BLaER1 treated with 17β-estradiol and CSF1 and Interleukin-3, amounts not matched to agents 10 nM and 100 nM (cell line): ENCODE data around the gene PIK3R1.

Experiments used
- H3K27ac ChIP-seq, 11 experiments: shearing (Covaris generic); formaldehyde crosslinking; 2 replicates each; pipeline ENCODE4 v1.8.1; 2022
- H3K27me3 ChIP-seq, 11 experiments: shearing (Covaris generic); formaldehyde crosslinking; 2 replicates each; pipeline ENCODE4 v1.8.1; 2022
- H3K36me3 ChIP-seq, 11 experiments: shearing (Covaris generic); formaldehyde crosslinking; 2 replicates each; pipeline ENCODE4 v1.8.1; 2022
- H3K4me1 ChIP-seq, 10 experiments: shearing (Covaris generic); formaldehyde crosslinking; 2 replicates each; pipeline ENCODE4 v1.8.1; 2022
- H3K4me2 ChIP-seq, 11 experiments: shearing (Covaris generic); formaldehyde crosslinking; 2 replicates each; pipeline ENCODE4 v1.8.1; 2022
- H3K4me3 ChIP-seq, 10 experiments: shearing (Covaris generic); formaldehyde crosslinking; 2 replicates each; pipeline ENCODE4 v1.8.1; 2022
- H3K9ac ChIP-seq, 11 experiments: shearing (Covaris generic); formaldehyde crosslinking; 2 replicates each; pipeline ENCODE4 v1.8.1; 2022
- H3K9me3 ChIP-seq, 11 experiments: shearing (Covaris generic); formaldehyde crosslinking; replicated peaks in 1 of 11; 2 replicates each; pipeline ENCODE4 v1.8.1; 2022
- H4K20me1 ChIP-seq, 11 experiments: shearing (Covaris generic); formaldehyde crosslinking; 2 replicates each; pipeline ENCODE4 v1.8.1; 2022
- Cebpa-rat ChIP-seq, 11 experiments: shearing (Covaris generic); IDR thresholded peaks; 2 replicates each; pipeline ENCODE4 v1.8.1; 2022

Gene PIK3R1

DNA sequence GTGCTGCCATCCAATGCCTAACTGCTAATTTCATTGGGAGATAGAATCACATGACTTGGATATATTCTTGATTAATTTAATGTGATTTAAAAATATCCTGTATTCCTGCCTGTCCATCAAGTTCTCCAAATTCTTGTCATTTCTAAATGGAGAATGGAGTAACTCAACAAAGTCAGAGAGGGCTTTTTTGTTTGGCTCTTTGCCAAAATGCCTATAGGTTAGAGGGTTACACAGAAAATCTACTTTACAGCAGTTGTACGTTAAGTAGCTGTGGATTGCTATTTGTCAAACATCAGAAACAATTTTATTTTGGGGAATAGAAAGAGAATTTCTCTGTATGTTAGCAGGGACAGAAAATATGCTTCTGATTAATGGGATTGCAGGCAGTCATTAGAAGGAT lies 5.9 kb downstream of the PIK3R1 start:
- peaks cover 52 to 80% (median 66%) of the 10 kb centered on the region in 10 experiments for H3K4me1 ChIP-seq
- no peak for TF ChIP-seq Cebpa-rat (IDR thresholded peaks at IDR 0.05)
- peaks cover 12 to 18% (median 15%) of the 10 kb centered on the region in 11 experiments for H3K9me3 ChIP-seq
- no peak overlapping the region for H3K27ac ChIP-seq
- H3K4me2 ChIP-seq: peak overlapping the region in 1 of 11 experiments; percentile 23; a peak in 1 of 22 replicates
- H3K9ac ChIP-seq: no peak overlapping the region
- no peak overlapping the region for H3K4me3 ChIP-seq
- peaks cover 71 to 100% (median 100%) of the 10 kb centered on the region in 11 experiments for H4K20me1 ChIP-seq
- H3K36me3 ChIP-seq: peaks cover 32 to 46% (median 40%) of the 10 kb centered on the region in 11 experiments
- H3K27me3 ChIP-seq: no peaks in the 10 kb centered on the region

GRCh38 chr5:68222310-68222709 lies 6.8 kb downstream of the PIK3R1 start:
- Histone ChIP-seq H3K9me3 (peaks cover 12 to 18% (median 15%) of the 10 kb centered on the region in 11 experiments), H3K9ac (no peak overlapping the region), H3K36me3 (peaks cover 41 to 55% (median 48%) of the 10 kb centered on the region in 11 experiments), H4K20me1 (peaks cover 68 to 100% (median 95%) of the 10 kb centered on the region in 11 experiments), H3K4me1 (peaks cover 52 to 81% (median 68%) of the 10 kb centered on the region in 10 experiments), H3K27me3 (no peaks in the 10 kb centered on the region), H3K27ac (no peak overlapping the region), H3K4me2 (peak overlapping the region in 7 of 11 experiments; percentile 9 to 34 (median 21); a peak in 12 of 22 replicates), H3K4me3 (no peak overlapping the region)
- no peak for TF ChIP-seq Cebpa-rat (IDR thresholded peaks at IDR 0.05)

DNA sequence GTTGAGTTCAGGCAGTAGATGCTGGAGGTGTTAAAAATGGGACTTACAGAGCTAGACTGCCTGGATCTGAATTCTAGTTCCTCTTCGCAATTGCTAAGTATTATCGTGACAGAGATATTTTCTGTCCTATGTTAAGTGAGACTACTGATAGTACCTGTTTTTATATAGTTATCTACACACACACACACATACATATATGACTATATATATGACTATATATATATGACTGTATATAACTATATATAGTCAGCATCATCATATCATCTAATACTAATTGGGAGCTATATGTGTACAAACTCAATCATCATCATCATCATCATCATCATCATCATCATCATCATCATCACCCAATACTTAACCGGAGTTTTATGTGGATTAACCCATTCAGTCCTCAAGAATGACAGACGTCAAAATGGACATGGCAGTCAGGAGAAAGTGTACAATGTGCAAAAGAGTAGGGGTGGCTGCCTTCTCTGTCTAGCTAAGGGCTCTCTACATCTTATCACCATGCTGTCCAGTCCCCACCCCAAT lies 7.3 kb downstream of the PIK3R1 start:
- Histone ChIP-seq H3K27ac (no peak overlapping the region), H4K20me1 (peaks cover 62 to 100% (median 93%) of the 10 kb centered on the region in 11 experiments), H3K36me3 (peaks cover 46 to 60% (median 54%) of the 10 kb centered on the region in 11 experiments), H3K4me1 (peaks cover 49 to 80% (median 68%) of the 10 kb centered on the region in 10 experiments), H3K9me3 (peaks cover 12 to 18% (median 15%) of the 10 kb centered on the region in 11 experiments), H3K9ac (no peak overlapping the region), H3K27me3 (no peaks in the 10 kb centered on the region), H3K4me3 (no peak overlapping the region), H3K4me2 (peak overlapping the region; percentile 51 to 78 (median 62); a peak in 19 of 22 replicates)
- TF ChIP-seq Cebpa-rat (IDR thresholded peaks at IDR 0.05): no peak

- peak overlapping the region in 2 of 11 experiments; percentile 16 to 17; a peak in 3 of 22 replicates for H3K9ac ChIP-seq
- peaks cover 38 to 70% (median 58%) of the 10 kb centered on the region in 10 experiments for H3K4me1 ChIP-seq
- peaks cover 12 to 18% (median 15%) of the 10 kb centered on the region in 11 experiments for H3K9me3 ChIP-seq
- peak overlapping the region in 3 of 11 experiments; percentile 9 to 35 (median 15); a peak in 2 of 22 replicates for H3K27ac ChIP-seq
- no peaks in the 10 kb centered on the region for H3K27me3 ChIP-seq
- H3K36me3 ChIP-seq: peaks cover 56 to 70% (median 63%) of the 10 kb centered on the region in 11 experiments
- H3K4me2 ChIP-seq: peak overlapping the region; percentile 51 to 78 (median 62)
- TF ChIP-seq Cebpa-rat (IDR thresholded peaks at IDR 0.05): no peak
- peaks cover 52 to 100% (median 84%) of the 10 kb centered on the region in 11 experiments; a peak in 21 of 22 replicates for H4K20me1 ChIP-seq
- no peak overlapping the region for H3K4me3 ChIP-seq
These were observed 8.3 kb downstream of the PIK3R1 start for GRCh38 chr5:68223904-68224303.

DNA sequence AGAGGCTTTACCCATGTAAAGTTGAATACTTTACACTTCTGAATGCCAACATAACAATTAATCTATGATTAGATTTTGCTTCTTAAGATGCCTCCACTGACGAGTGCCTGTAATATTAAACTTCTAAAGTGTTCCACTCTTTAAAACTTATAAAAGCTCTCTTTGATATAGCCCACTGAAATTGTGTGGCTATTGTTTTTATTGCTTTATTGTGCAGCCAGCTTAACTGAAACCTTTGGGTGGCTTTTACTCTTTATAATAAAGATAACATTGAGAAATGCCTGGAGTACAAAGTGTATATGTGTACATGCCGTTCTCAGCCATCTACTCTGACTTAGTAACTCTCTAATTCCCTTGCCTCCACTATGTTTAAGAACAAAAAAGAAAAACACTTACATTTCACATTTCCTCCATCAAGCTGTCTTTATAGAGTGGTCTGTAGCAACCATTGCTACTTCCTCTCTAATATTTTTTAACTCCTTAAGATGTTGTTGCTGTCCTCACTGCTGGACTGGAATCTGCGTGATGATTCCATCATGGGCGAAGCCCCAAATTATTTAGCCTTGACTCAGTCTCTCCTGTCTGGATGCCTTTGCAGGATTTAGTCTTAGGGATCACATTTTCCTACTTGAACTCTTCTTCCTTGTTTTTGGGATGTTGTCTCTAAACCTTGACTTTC lies 9.1 kb downstream of the PIK3R1 start:
- TF ChIP-seq Cebpa-rat (IDR thresholded peaks at IDR 0.05): no peak
- H3K27ac ChIP-seq: peak overlapping the region in 9 of 11 experiments; percentile 15 to 60 (median 44); a peak in 15 of 22 replicates
- no peak overlapping the region for H3K9ac ChIP-seq
- peaks cover 32 to 69% (median 51%) of the 10 kb centered on the region in 10 experiments for H3K4me1 ChIP-seq
- H3K9me3 ChIP-seq: peaks cover 12 to 18% (median 15%) of the 10 kb centered on the region in 11 experiments
- peaks cover 52 to 100% (median 84%) of the 10 kb centered on the region in 11 experiments; a peak in 21 of 22 replicates for H4K20me1 ChIP-seq
- H3K4me3 ChIP-seq: no peak overlapping the region
- H3K4me2 ChIP-seq: peak overlapping the region; percentile 51 to 78 (median 65)
- peaks cover 60 to 72% (median 64%) of the 10 kb centered on the region in 11 experiments for H3K36me3 ChIP-seq
- H3K27me3 ChIP-seq: no peaks in the 10 kb centered on the region

- peaks cover 60 to 74% (median 65%) of the 10 kb centered on the region in 11 experiments for H3K36me3 ChIP-seq
- no peak for TF ChIP-seq Cebpa-rat (IDR thresholded peaks at IDR 0.05)
- peaks cover 56 to 100% (median 84%) of the 10 kb centered on the region in 11 experiments; a peak in 21 of 22 replicates for H4K20me1 ChIP-seq
- H3K4me2 ChIP-seq: peak overlapping the region; percentile 51 to 78 (median 65)
- H3K4me1 ChIP-seq: peaks cover 37 to 70% (median 54%) of the 10 kb centered on the region in 10 experiments
- H3K27ac ChIP-seq: peak overlapping the region in 9 of 11 experiments; percentile 24 to 60 (median 44); a peak in 14 of 22 replicates
- no peaks in the 10 kb centered on the region for H3K27me3 ChIP-seq
- H3K9ac ChIP-seq: no peak overlapping the region
- peaks cover 9 to 12% (median 10%) of the 10 kb centered on the region in 11 experiments for H3K9me3 ChIP-seq
- no peak overlapping the region for H3K4me3 ChIP-seq
These were observed 9.8 kb downstream of the PIK3R1 start for GRCh38 chr5:68225188-68225910.

DNA sequence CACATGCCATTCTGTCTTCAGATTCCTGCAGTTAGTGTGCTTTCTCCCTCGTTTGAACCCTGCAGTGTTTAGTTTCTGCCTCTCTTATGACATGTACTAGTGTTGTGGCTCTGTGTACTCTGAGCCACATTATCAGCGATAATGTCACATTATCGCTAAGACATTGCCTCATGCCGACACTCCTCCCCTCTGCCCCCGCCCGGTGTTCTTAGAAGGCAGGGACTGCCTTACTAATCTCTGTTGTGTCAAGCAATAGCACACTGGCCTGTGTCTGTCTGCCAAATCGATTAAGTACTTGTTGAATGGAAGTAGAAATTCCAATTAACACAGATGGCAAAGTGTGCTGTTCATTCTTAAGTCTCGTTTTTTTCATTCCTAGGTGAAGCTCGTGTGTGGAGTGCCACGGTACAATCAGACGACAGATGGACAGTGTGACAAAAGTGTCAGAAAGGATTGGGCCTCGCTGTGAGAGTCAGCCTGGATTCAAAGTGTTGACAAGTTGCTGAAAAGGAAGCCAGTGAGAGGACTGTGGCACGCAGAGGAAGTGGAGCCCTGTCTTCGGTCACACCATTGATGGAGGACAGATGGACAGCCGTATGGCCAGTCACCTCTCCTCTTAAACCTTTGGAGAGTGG lies 10.5 kb downstream of the PIK3R1 start:
- Histone ChIP-seq H3K9ac (no peak overlapping the region), H3K27ac (peak overlapping the region in 9 of 11 experiments; percentile 16 to 60 (median 44); a peak in 10 of 22 replicates), H3K27me3 (no peaks in the 10 kb centered on the region), H3K4me2 (peak overlapping the region in 8 of 11 experiments; percentile 57 to 78 (median 65); a peak in 14 of 22 replicates), H3K4me3 (no peak overlapping the region), H3K4me1 (peaks cover 44 to 75% (median 61%) of the 10 kb centered on the region in 10 experiments), H3K36me3 (peaks cover 60 to 74% (median 65%) of the 10 kb centered on the region in 11 experiments), H4K20me1 (peaks cover 56 to 100% (median 84%) of the 10 kb centered on the region in 11 experiments; a peak in 21 of 22 replicates), H3K9me3 (peaks cover 2 to 5% (median 4%) of the 10 kb centered on the region in 11 experiments; a peak in 18 of 22 replicates)
- no peak for TF ChIP-seq Cebpa-rat (IDR thresholded peaks at IDR 0.05)

DNA sequence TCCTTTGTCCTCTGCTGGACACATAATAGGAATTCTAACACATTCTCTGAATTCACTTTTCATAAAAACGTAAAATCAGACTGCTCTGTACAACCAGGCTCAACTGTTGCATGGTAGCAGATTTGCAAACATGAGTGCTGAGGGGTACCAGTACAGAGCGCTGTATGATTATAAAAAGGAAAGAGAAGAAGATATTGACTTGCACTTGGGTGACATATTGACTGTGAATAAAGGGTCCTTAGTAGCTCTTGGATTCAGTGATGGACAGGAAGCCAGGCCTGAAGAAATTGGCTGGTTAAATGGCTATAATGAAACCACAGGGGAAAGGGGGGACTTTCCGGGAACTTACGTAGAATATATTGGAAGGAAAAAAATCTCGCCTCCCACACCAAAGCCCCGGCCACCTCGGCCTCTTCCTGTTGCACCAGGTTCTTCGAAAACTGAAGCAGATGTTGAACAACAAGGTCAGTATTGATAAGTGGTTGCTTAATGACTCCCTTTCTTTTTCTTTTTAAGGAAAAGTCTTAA lies 11.1 kb downstream of the PIK3R1 start:
- no peak overlapping the region for H3K4me3 ChIP-seq
- no peaks in the 10 kb centered on the region for H3K9me3 ChIP-seq
- peaks cover 59 to 74% (median 65%) of the 10 kb centered on the region in 11 experiments for H3K36me3 ChIP-seq
- H3K9ac ChIP-seq: no peak overlapping the region
- peak overlapping the region in 2 of 11 experiments; percentile 73 to 78; a peak in 3 of 22 replicates for H3K4me2 ChIP-seq
- peaks cover 50 to 76% (median 64%) of the 10 kb centered on the region in 10 experiments for H3K4me1 ChIP-seq
- H3K27ac ChIP-seq: peak overlapping the region in 1 of 11 experiments; percentile 44; a peak in 2 of 22 replicates
- H3K27me3 ChIP-seq: no peaks in the 10 kb centered on the region
- TF ChIP-seq Cebpa-rat (IDR thresholded peaks at IDR 0.05): no peak
- peaks cover 62 to 100% (median 84%) of the 10 kb centered on the region in 11 experiments; a peak in 21 of 22 replicates for H4K20me1 ChIP-seq
